ENCODE data around the gene ADGRG6. TPM values are rescaled to one million over a fixed set of nuclear protein-coding genes. Genes with fewer than 3 reads are reported as not detected.

ADGRG6 gene
- total and polyA plus RNA-seq, 4 donors: 5.9 to 42.2 (median 19.2) TPM

GRCh38 chr6:142367061-142367460 is 65.3 kb downstream of the ADGRG6 start:
- H3K27me3 ChIP-seq (ENCODE audit: control insufficient read depth, insufficient read depth, low read length): no peaks in the 10 kb centered on the region
- H3K36me3 ChIP-seq (ENCODE audit: control insufficient read depth, insufficient read depth, low read length): no peaks in the 10 kb centered on the region
- no peaks in the 10 kb centered on the region for H3K9me3 ChIP-seq (ENCODE audit: control insufficient read depth, insufficient read depth, low read length)
- no peaks in the 10 kb centered on the region for H3K4me1 ChIP-seq (ENCODE audit: control insufficient read depth, insufficient read depth, low read length)
- no peak for DNase-seq (ENCODE audit: low read depth in 4 of 6, low spot score in 6 of 6)
- H3K4me3 ChIP-seq (ENCODE audit: low read depth, low read length): no peak overlapping the region
- no CpG with 5 or more reads among the region's 3 CpGs for WGBS (ENCODE audit: insufficient coverage)
- no peak overlapping the region for H3K27ac ChIP-seq (ENCODE audit: low read depth, low read length)

GRCh38 chr6:142367501-142368018 is 65.8 kb downstream of the ADGRG6 start:
- no peaks in the 10 kb centered on the region for H3K36me3 ChIP-seq (ENCODE audit: control insufficient read depth, insufficient read depth, low read length)
- 53% methylated on average over 7 of the region's 9 CpGs for WGBS (ENCODE audit: insufficient coverage)
- no peak overlapping the region for H3K27ac ChIP-seq (ENCODE audit: low read depth, low read length)
- no peaks in the 10 kb centered on the region for H3K9me3 ChIP-seq (ENCODE audit: control insufficient read depth, insufficient read depth, low read length)
- no peaks in the 10 kb centered on the region for H3K4me1 ChIP-seq (ENCODE audit: control insufficient read depth, insufficient read depth, low read length)
- H3K27me3 ChIP-seq (ENCODE audit: control insufficient read depth, insufficient read depth, low read length): no peaks in the 10 kb centered on the region
- DNase-seq (ENCODE audit: low read depth in 4 of 6, low spot score in 6 of 6): peak in 2 of 6 donors; percentile 3 to 76
- H3K4me3 ChIP-seq (ENCODE audit: low read depth, low read length): no peak overlapping the region

GRCh38 chr6:142369266-142369665 is 67.5 kb downstream of the ADGRG6 start:
- H3K27ac ChIP-seq (ENCODE audit: low read depth, low read length): no peak overlapping the region
- no peaks in the 10 kb centered on the region for H3K27me3 ChIP-seq (ENCODE audit: control insufficient read depth, insufficient read depth, low read length)
- no peak overlapping the region for H3K4me3 ChIP-seq (ENCODE audit: low read depth, low read length)
- no peaks in the 10 kb centered on the region for H3K9me3 ChIP-seq (ENCODE audit: control insufficient read depth, insufficient read depth, low read length)
- H3K4me1 ChIP-seq (ENCODE audit: control insufficient read depth, insufficient read depth, low read length): no peaks in the 10 kb centered on the region
- no peaks in the 10 kb centered on the region for H3K36me3 ChIP-seq (ENCODE audit: control insufficient read depth, insufficient read depth, low read length)
- no CpG with 5 or more reads among the region's 1 CpG for WGBS (ENCODE audit: insufficient coverage)
- no peak for DNase-seq (ENCODE audit: low read depth in 4 of 6, low spot score in 6 of 6)

- Histone ChIP-seq H3K36me3 (ENCODE audit: control insufficient read depth, insufficient read depth, low read length) (no peaks in the 10 kb centered on the region), H3K4me3 (ENCODE audit: low read depth, low read length) (no peak overlapping the region), H3K4me1 (ENCODE audit: control insufficient read depth, insufficient read depth, low read length) (peaks cover 3% of the 10 kb centered on the region), H3K9me3 (ENCODE audit: control insufficient read depth, insufficient read depth, low read length) (no peaks in the 10 kb centered on the region), H3K27ac (ENCODE audit: low read depth, low read length) (no peak overlapping the region), H3K27me3 (ENCODE audit: control insufficient read depth, insufficient read depth, low read length) (no peaks in the 10 kb centered on the region)
- DNase-seq (ENCODE audit: low read depth in 4 of 6, low spot score in 6 of 6): no peak
- no CpG with 5 or more reads among the region's 2 CpGs for WGBS (ENCODE audit: insufficient coverage)
Observed at GRCh38 chr6:142372348-142372747, 70.5 kb downstream of the ADGRG6 start.

GRCh38 chr6:142373268-142374090 is 71.7 kb downstream of the ADGRG6 start:
- Histone ChIP-seq H3K9me3 (ENCODE audit: control insufficient read depth, insufficient read depth, low read length) (no peaks in the 10 kb centered on the region), H3K4me1 (ENCODE audit: control insufficient read depth, insufficient read depth, low read length) (peaks cover 3% of the 10 kb centered on the region), H3K27me3 (ENCODE audit: control insufficient read depth, insufficient read depth, low read length) (no peaks in the 10 kb centered on the region), H3K4me3 (ENCODE audit: low read depth, low read length) (no peak overlapping the region), H3K27ac (ENCODE audit: low read depth, low read length) (no peak overlapping the region), H3K36me3 (ENCODE audit: control insufficient read depth, insufficient read depth, low read length) (no peaks in the 10 kb centered on the region)
- 89% methylated on average over 2 of the region's 2 CpGs for WGBS (ENCODE audit: insufficient coverage)
- no peak for DNase-seq (ENCODE audit: low read depth in 4 of 6, low spot score in 6 of 6)

GRCh38 chr6:142374091-142374770 is 72.4 kb downstream of the ADGRG6 start:
- H3K4me1 ChIP-seq (ENCODE audit: control insufficient read depth, insufficient read depth, low read length): peaks cover 3% of the 10 kb centered on the region
- no peak overlapping the region for H3K4me3 ChIP-seq (ENCODE audit: low read depth, low read length)
- no CpG with 5 or more reads among the region's 4 CpGs for WGBS (ENCODE audit: insufficient coverage)
- DNase-seq (ENCODE audit: low read depth in 4 of 6, low spot score in 6 of 6): peak in 3 of 6 donors; percentile 23 to 65 (median 48)
- no peaks in the 10 kb centered on the region for H3K9me3 ChIP-seq (ENCODE audit: control insufficient read depth, insufficient read depth, low read length)
- H3K27ac ChIP-seq (ENCODE audit: low read depth, low read length): no peak overlapping the region
- H3K36me3 ChIP-seq (ENCODE audit: control insufficient read depth, insufficient read depth, low read length): no peaks in the 10 kb centered on the region
- no peaks in the 10 kb centered on the region for H3K27me3 ChIP-seq (ENCODE audit: control insufficient read depth, insufficient read depth, low read length)

GRCh38 chr6:142374965-142375733 is 73.3 kb downstream of the ADGRG6 start:
- no CpG with 5 or more reads among the region's 4 CpGs for WGBS (ENCODE audit: insufficient coverage)
- Histone ChIP-seq H3K27ac (ENCODE audit: low read depth, low read length) (no peak overlapping the region), H3K4me1 (ENCODE audit: control insufficient read depth, insufficient read depth, low read length) (peaks cover 3% of the 10 kb centered on the region), H3K36me3 (ENCODE audit: control insufficient read depth, insufficient read depth, low read length) (no peaks in the 10 kb centered on the region), H3K4me3 (ENCODE audit: low read depth, low read length) (no peak overlapping the region), H3K27me3 (ENCODE audit: control insufficient read depth, insufficient read depth, low read length) (no peaks in the 10 kb centered on the region), H3K9me3 (ENCODE audit: control insufficient read depth, insufficient read depth, low read length) (no peaks in the 10 kb centered on the region)
- DNase-seq (ENCODE audit: low read depth in 4 of 6, low spot score in 6 of 6): peak in 1 of 6 donors; percentile 2

GRCh38 chr6:142376115-142376514 is 74.3 kb downstream of the ADGRG6 start:
- Histone ChIP-seq H3K9me3 (ENCODE audit: control insufficient read depth, insufficient read depth, low read length) (no peaks in the 10 kb centered on the region), H3K36me3 (ENCODE audit: control insufficient read depth, insufficient read depth, low read length) (no peaks in the 10 kb centered on the region), H3K27ac (ENCODE audit: low read depth, low read length) (no peak overlapping the region), H3K4me3 (ENCODE audit: low read depth, low read length) (no peak overlapping the region), H3K27me3 (ENCODE audit: control insufficient read depth, insufficient read depth, low read length) (no peaks in the 10 kb centered on the region), H3K4me1 (ENCODE audit: control insufficient read depth, insufficient read depth, low read length) (peaks cover 3% of the 10 kb centered on the region)
- no CpG with 5 or more reads among the region's 2 CpGs for WGBS (ENCODE audit: insufficient coverage)
- no peak for DNase-seq (ENCODE audit: low read depth in 4 of 6, low spot score in 6 of 6)

GRCh38 chr6:142376800-142377496 is 75.1 kb downstream of the ADGRG6 start:
- Histone ChIP-seq H3K36me3 (ENCODE audit: control insufficient read depth, insufficient read depth, low read length) (no peaks in the 10 kb centered on the region), H3K27ac (ENCODE audit: low read depth, low read length) (no peak overlapping the region), H3K9me3 (ENCODE audit: control insufficient read depth, insufficient read depth, low read length) (no peaks in the 10 kb centered on the region), H3K27me3 (ENCODE audit: control insufficient read depth, insufficient read depth, low read length) (no peaks in the 10 kb centered on the region), H3K4me3 (ENCODE audit: low read depth, low read length) (no peak overlapping the region), H3K4me1 (ENCODE audit: control insufficient read depth, insufficient read depth, low read length) (peaks cover 3% of the 10 kb centered on the region)
- no peak for DNase-seq (ENCODE audit: low read depth in 4 of 6, low spot score in 6 of 6)
- WGBS (ENCODE audit: insufficient coverage): 86% methylated on average over 5 of the region's 7 CpGs

All from spinal cord (tissue), 10 donors.